GM19397 (cell line): ENCODE measurements around the gene RLN2.

ENCODE experiments used
- ATAC-seq: cut with Tn5 transposase; IDR thresholded peaks from one replicate; pipeline ENCODE4 v1.9.1; 2021; ENCODE audit warnings: mild to moderate bottlenecking, moderate library complexity; ENCODE audit not compliant: unreplicated experiment

The RLN2 gene

GRCh38 chr9:5269249-5269715 lies 35.2 kb downstream of the RLN2 start:
- ATAC-seq = no peak

GRCh38 chr9:5265939-5266338 lies 38.6 kb downstream of the RLN2 start:
- no peak for ATAC-seq

GRCh38 chr9:5264219-5264595 lies 40.3 kb downstream of the RLN2 start:
- ATAC-seq = no peak

GRCh38 chr9:5263351-5264218 lies 40.9 kb downstream of the RLN2 start:
- no peak for ATAC-seq
